ENCODE data around the gene GSTO2. TPM values are rescaled to one million over a fixed set of nuclear protein-coding genes. Genes with fewer than 3 reads are reported as not detected.

GSTO2 gene
- total RNA-seq, 1 experiment from 2014 or later, result 16.6 TPM

GRCh38 chr10:104318810-104319741, 50.1 kb downstream of the GSTO2 start:
- in situ Hi-C loops (cut with HindIII; ENCODE audit: low sequenced_read_pairs), result no loop called here
- no peak for DNase-seq (ENCODE audit: low spot score)

- in situ Hi-C loops (cut with HindIII; ENCODE audit: low sequenced_read_pairs), result no loop called here
- no peak for DNase-seq (ENCODE audit: low spot score)
Measured at GRCh38 chr10:104321226-104321625, 52.2 kb downstream of the GSTO2 start.

DNA sequence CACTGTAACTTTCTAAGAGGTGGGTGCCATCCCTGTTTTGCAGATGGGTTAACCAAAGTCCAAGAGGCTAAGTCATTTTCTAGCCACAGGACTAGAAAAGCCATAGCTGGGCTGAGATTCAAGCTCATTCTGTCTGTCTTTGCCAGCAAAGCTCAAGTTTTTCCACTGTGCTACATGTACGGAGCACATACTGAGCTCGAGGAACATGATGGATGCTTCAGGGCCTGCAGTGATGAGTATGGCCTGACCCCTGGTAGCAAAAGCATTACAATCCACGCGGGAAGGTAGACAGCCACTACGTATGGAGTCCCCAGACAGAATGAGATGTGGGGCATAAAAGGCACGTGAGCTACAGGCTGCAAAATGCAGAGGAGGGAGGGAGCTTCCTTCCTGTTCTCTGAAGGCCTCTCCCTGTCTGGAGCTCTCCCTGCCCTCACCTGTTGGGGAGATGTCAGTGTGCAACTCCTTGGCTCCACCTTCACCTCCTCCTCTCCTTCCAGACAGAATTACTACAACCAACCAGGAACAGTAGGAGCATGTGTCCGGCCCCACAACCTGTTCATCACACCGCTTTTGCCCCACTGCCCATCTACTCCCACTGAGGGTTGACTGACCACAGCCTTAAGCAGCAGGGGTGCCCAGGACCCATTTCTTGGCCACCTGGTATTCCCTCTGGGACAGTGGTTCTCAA, 52.9 kb downstream of the GSTO2 start:
- DNase-seq (ENCODE audit: low spot score), result no peak
- in situ Hi-C loops (cut with HindIII; ENCODE audit: low sequenced_read_pairs), result no loop called here

GRCh38 chr10:104322416-104322782, 53.4 kb downstream of the GSTO2 start:
- in situ Hi-C loops (cut with HindIII; ENCODE audit: low sequenced_read_pairs), result no loop called here
- DNase-seq (ENCODE audit: low spot score), result no peak

GRCh38 chr10:104323085-104323484, 54.1 kb downstream of the GSTO2 start:
- in situ Hi-C loops (cut with HindIII; ENCODE audit: low sequenced_read_pairs), result no loop called here
- DNase-seq (ENCODE audit: low spot score), result no peak

DNA sequence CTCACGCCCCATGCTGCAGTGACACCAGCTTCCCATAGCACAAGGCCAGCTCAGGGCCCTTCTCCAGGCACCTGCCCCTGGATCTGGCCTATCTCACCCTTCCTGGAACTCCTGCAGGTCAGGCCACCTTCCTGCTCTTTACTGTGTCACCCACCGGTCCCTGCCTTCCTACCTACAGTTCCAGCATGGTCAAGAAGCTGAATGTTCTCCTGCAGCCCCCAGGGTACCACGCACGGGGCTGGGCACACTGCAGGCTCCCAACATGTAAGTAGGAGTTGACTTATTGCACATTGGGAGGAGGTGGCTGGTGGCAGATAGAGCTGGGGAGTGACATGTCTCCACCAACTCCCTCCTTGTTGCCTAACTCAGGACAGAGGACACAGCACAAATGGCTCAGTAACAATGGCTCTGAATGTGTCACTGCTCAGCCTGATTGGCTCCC, 54.8 kb downstream of the GSTO2 start:
- in situ Hi-C loops (cut with HindIII; ENCODE audit: low sequenced_read_pairs), result no loop called here
- no peak for DNase-seq (ENCODE audit: low spot score)

GRCh38 chr10:104324221-104324686, 55.3 kb downstream of the GSTO2 start:
- in situ Hi-C loops (cut with HindIII; ENCODE audit: low sequenced_read_pairs), result no loop called here
- DNase-seq (ENCODE audit: low spot score), result no peak

DNA sequence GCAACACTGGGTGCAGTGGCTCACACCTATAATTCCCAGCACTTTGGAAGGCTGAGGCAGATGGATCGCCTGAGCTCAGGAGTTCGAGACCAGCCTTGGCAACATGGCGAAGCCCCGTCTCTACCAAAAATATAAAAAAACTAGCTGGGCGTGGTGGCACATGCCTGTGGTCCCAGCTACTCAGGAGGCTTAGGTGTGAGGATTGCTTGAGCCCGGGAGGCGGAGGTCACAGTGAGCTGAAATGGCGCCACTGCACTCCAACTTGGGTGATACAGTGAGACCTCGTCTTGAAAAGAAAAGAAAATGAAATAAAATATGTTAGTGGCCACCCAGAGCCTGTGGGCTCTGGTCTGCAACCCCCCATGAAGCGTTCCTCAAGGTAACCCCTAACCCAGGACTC, 55.9 kb downstream of the GSTO2 start:
- DNase-seq (ENCODE audit: low spot score), result no peak
- in situ Hi-C loops (cut with HindIII; ENCODE audit: low sequenced_read_pairs), result no loop called here

GRCh38 chr10:104325436-104326435, 56.8 kb downstream of the GSTO2 start:
- in situ Hi-C loops (cut with HindIII; ENCODE audit: low sequenced_read_pairs), result no loop called here

DNA sequence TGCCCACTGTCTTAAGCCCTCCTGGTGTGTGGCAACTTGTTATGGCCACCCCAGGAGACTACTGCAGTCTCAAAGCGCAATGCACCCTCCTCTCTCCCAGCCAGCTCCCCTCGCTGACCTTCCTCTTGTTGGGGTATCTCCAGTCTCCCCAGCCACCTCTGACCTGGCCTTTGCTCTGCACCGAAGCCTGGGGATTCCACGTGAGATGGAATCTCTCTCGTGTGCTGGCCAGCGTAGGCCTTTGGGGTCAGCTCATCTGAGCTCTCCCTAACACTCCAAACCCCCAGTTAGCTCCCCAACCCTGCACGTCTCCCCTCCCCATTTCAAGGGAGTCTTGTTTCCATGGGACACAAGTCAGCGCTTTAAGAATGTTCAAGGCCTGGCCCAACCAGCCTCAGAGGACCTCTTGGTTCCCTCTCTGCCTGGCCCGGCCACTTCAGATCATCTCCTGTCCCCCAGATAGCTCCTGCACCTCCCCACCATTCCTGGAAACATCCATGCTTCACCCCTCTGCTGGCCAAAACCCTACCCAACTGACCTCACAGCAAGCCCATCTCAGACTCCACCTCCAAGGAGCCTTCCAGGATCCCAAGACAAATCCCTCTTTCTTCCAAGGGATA, 58.1 kb downstream of the GSTO2 start:
- in situ Hi-C loops (cut with HindIII; ENCODE audit: low sequenced_read_pairs), result no loop called here
- no peak for DNase-seq (ENCODE audit: low spot score)

More at GRCh38 chr10:104325436-104326435, 56.8 kb downstream of the GSTO2 start:
- no peak for DNase-seq (ENCODE audit: low spot score)

GRCh38 chr10:104327745-104328645, 59.0 kb downstream of the GSTO2 start:
- no peak for DNase-seq (ENCODE audit: low spot score)
- in situ Hi-C loops (cut with HindIII; ENCODE audit: low sequenced_read_pairs), result no loop called here

DNA sequence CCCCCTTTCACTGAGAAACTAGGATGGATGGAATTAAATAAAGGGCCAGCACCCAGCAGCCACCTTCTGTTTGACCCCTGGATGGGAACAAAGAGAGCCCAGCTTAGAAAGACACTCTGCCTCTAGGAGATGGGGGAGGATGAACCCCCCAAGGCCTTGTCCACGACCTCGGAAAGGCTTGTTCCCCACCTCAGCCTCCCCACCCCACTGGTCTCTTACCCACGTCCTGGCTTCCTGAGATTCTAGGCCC, 59.6 kb downstream of the GSTO2 start:
- no peak for DNase-seq (ENCODE audit: low spot score)
- in situ Hi-C loops (cut with HindIII; ENCODE audit: low sequenced_read_pairs), result no loop called here

DNA sequence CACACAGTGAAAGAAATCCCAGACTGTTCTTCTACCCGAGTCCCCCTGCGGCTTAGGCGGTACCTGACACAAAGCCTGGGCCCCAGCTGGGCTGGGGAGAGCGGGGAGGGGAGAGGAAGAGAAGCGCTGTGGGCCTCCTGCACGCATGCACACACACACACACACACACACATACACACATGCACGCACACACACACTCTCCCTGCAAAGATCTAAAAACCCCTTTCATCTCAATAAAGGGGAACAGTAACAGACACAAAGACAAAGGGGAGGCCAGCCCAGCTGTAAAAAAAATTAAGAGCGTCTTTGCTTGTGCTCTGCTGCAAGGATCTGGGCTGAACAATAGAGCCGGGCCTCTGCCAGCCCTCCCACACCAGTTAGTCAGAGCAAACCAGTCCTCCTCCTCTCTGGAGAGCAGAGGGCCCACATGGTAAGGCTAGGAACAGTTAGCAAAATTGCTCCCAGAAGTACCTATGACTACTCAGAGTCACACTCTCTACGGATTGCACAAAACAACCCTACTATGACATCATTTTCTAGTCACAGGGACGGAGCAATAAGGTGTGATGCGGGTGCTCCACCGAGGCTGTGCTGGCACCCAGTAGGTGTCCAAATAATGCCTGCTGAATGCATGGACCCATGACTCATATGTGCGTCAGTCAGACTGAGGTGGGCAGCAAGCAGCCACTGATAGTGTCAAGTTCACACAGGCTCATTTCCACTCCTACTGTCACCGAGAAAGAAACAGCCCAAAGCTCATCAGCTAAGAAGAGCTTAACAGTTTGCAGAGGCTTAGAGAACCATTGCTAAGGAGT, 60.1 kb downstream of the GSTO2 start:
- in situ Hi-C loops (cut with HindIII; ENCODE audit: low sequenced_read_pairs), result no loop called here
- no peak for DNase-seq (ENCODE audit: low spot score)

DNA sequence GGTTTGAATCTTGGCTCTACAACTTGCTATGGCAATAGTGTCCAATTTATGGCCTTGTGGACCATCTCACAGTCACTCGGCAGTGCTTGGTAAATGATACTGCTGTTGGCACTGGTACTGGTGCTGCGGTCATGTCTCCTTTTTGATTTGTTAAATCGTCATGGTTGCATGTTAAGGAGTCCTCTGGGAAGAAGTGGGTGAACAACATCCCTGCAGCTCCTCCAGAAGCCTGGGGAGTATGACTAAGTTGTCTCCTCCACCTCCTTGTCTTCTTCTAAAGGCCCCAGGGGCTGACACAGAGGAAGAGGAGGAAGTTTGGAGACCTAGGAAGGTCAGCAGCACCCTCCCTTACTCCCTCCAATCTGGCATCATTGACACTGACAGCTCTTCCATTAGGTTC, 60.8 kb downstream of the GSTO2 start:
- no peak for DNase-seq (ENCODE audit: low spot score)
- in situ Hi-C loops (cut with HindIII; ENCODE audit: low sequenced_read_pairs), result no loop called here

GRCh38 chr10:104330168-104331110, 61.5 kb downstream of the GSTO2 start:
- in situ Hi-C loops (cut with HindIII; ENCODE audit: low sequenced_read_pairs), result no loop called here
- DNase-seq (ENCODE audit: low spot score), result no peak

DNA sequence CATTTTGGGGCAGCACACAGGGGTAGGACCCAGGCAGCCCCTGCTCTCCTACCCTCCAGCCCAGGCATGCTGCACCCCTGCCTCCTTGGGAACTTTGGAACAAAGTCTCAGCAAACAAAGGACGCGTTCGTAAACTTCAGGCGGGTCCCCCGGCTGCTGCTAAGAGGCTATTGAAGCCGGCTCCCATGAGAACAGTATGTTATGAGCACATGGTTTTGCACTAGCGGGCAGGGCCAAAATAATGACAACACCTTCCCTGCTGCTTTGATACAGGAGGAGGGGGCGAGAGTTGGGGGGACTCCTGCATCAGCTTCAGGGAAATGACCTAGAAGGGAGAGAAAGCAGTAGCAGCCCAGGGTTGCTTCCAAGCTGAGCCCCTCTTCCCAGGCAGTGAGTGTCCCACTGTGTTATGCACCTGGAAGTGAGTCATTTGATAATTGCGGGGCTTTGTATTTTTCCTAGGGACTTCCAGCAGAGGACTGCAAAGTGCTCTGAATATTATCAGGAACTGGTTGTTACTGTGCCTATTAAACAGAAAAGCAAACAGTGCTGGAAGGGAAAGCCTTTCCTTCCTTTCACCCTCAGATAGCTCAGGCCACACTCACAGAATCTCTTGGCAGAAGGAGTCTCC, 62.3 kb downstream of the GSTO2 start:
- in situ Hi-C loops (cut with HindIII; ENCODE audit: low sequenced_read_pairs), result no loop called here
- no peak for DNase-seq (ENCODE audit: low spot score)

All from G401 (cell line).